ENCODE results near the gene KIFC3. TPM values are rescaled to one million over a fixed set of nuclear protein-coding genes. Genes with fewer than 3 reads are reported as not detected.

KIFC3 gene
- total RNA-seq, 4 donors from 2014 or later, result 111 to 219 (median 153) TPM

DNA sequence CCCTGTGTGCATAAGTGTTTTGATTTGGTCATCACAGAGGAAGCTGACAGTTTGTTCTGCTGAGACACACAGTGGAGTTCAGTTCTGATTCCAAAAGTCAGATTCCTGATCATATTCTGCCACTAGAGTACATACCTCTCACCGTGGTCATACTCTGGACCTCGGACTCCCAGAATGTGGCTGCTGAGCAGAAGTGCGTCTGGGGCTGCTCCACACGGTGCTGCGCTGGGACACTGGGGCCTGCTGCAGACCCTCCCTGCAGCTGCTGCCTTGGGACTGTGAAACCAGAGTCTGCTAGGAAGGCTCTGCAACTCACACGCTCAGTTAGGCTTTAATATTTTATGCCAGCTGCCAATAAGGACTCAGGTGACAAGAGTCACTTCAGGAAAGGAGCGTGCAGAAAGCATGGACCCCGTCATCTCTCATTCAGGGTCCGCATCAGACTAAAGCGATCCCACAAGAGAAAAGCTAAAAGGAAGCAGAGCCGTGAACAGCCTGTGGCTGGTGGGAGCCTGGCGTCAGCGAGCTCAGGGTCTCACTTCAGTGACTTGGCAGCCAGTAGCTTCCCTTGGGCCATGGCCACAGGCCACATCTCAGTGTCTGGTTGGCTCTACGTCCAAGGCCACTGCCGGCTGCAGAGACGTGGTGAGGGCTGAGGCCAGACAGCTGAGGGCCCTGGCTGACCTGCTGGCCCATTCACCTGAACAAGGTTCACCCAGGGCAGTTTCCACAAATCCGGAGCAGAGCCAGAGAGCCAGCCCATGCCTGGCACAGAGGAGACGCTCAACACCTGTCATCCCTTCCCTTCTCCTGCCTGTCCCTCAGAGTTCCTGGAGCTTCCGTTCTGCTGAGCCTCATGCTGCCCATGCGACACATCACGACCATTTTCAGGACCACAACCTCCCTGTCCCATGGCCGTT is 24.7 kb upstream of the KIFC3 start:
- no peak for DNase-seq (ENCODE audit: low spot score in 2 of 2)
- H3K9me3 ChIP-seq, result no peaks in the 10 kb centered on the region
- H3K27me3 ChIP-seq, result no peaks in the 10 kb centered on the region
- no peaks in the 10 kb centered on the region for H3K36me3 ChIP-seq
- H3K27ac ChIP-seq, result no peak overlapping the region
- H3K4me1 ChIP-seq, result no peaks in the 10 kb centered on the region
- TF ChIP-seq, protein P1, sequence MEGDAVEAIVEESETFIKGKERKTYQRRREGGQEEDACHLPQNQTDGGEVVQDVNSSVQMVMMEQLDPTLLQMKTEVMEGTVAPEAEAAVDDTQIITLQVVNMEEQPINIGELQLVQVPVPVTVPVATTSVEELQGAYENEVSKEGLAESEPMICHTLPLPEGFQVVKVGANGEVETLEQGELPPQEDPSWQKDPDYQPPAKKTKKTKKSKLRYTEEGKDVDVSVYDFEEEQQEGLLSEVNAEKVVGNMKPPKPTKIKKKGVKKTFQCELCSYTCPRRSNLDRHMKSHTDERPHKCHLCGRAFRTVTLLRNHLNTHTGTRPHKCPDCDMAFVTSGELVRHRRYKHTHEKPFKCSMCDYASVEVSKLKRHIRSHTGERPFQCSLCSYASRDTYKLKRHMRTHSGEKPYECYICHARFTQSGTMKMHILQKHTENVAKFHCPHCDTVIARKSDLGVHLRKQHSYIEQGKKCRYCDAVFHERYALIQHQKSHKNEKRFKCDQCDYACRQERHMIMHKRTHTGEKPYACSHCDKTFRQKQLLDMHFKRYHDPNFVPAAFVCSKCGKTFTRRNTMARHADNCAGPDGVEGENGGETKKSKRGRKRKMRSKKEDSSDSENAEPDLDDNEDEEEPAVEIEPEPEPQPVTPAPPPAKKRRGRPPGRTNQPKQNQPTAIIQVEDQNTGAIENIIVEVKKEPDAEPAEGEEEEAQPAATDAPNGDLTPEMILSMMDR (IDR thresholded peaks at IDR 0.05), result no peak
- TF ChIP-seq EP300 (IDR thresholded peaks at IDR 0.05) (no peak), POLR2AphosphoS5 (IDR thresholded peaks at IDR 0.05) (no peak), POLR2A (IDR thresholded peaks at IDR 0.05) (no peak)
- no peak overlapping the region for H3K4me3 ChIP-seq
- 80% methylated on average over 22 of the region's 22 CpGs for WGBS

- no peaks in the 10 kb centered on the region for H3K9me3 ChIP-seq
- DNase-seq (ENCODE audit: low spot score in 2 of 2), result no peak
- no peaks in the 10 kb centered on the region for H3K36me3 ChIP-seq
- H3K4me3 ChIP-seq, result no peak overlapping the region
- no peak for TF ChIP-seq POLR2AphosphoS5 (IDR thresholded peaks at IDR 0.05)
- TF ChIP-seq, protein P1 (IDR thresholded peaks at IDR 0.05), result no peak
- no peak for TF ChIP-seq EP300 (IDR thresholded peaks at IDR 0.05)
- TF ChIP-seq POLR2A (IDR thresholded peaks at IDR 0.05), result no peak
- H3K27me3 ChIP-seq, result no peaks in the 10 kb centered on the region
- WGBS, result 69% methylated on average over 4 of the region's 4 CpGs
- H3K27ac ChIP-seq, result no peak overlapping the region
- no peaks in the 10 kb centered on the region for H3K4me1 ChIP-seq
Measured at GRCh38 chr16:57826052-57826451, 23.8 kb upstream of the KIFC3 start.

- no peak overlapping the region for H3K4me3 ChIP-seq
- no peaks in the 10 kb centered on the region for H3K9me3 ChIP-seq
- DNase-seq (ENCODE audit: low spot score in 2 of 2), result no peak
- WGBS, result 63% methylated on average over 6 of the region's 6 CpGs
- H3K27me3 ChIP-seq, result no peaks in the 10 kb centered on the region
- TF ChIP-seq, protein P1 (IDR thresholded peaks at IDR 0.05), result no peak
- no peak for TF ChIP-seq POLR2A (IDR thresholded peaks at IDR 0.05)
- no peak for TF ChIP-seq EP300 (IDR thresholded peaks at IDR 0.05)
- TF ChIP-seq POLR2AphosphoS5 (IDR thresholded peaks at IDR 0.05), result no peak
- H3K4me1 ChIP-seq, result no peaks in the 10 kb centered on the region
- no peaks in the 10 kb centered on the region for H3K36me3 ChIP-seq
- no peak overlapping the region for H3K27ac ChIP-seq
Measured at GRCh38 chr16:57825298-57826044, 23.2 kb upstream of the KIFC3 start.

GRCh38 chr16:57824888-57825287 is 22.6 kb upstream of the KIFC3 start:
- H3K27ac ChIP-seq, result no peak overlapping the region
- no peaks in the 10 kb centered on the region for H3K36me3 ChIP-seq
- DNase-seq (ENCODE audit: low spot score in 2 of 2), result no peak
- H3K4me1 ChIP-seq, result no peaks in the 10 kb centered on the region
- H3K27me3 ChIP-seq, result no peaks in the 10 kb centered on the region
- TF ChIP-seq POLR2A (IDR thresholded peaks at IDR 0.05) (no peak), POLR2AphosphoS5 (IDR thresholded peaks at IDR 0.05) (no peak), EP300 (IDR thresholded peaks at IDR 0.05) (no peak)
- TF ChIP-seq, protein P1 (IDR thresholded peaks at IDR 0.05), result no peak
- 88% methylated on average over 2 of the region's 2 CpGs for WGBS
- H3K9me3 ChIP-seq, result no peaks in the 10 kb centered on the region
- no peak overlapping the region for H3K4me3 ChIP-seq

DNA sequence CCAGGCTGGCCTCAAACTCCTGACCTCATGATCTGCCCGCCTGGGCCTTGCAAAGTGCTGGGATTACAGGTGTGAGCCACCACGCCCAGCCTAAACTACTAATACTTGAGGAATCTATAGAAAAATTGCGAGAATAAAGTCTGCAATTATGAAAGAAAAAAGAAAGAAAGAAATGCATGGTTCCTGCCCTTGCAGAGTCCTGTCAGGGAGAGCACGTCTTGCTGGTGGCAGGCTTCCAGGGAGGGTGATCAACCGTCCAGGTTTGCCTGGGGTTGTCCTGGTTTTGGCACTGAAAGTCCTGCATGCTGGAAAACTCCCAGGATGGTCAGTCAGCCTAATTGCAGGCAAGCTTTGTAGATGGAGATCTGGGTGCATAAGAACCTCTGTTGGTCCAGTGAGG is 21.5 kb upstream of the KIFC3 start:
- no peak for DNase-seq (ENCODE audit: low spot score in 2 of 2)
- 56% methylated on average over 5 of the region's 5 CpGs for WGBS
- no peaks in the 10 kb centered on the region for H3K9me3 ChIP-seq
- no peaks in the 10 kb centered on the region for H3K36me3 ChIP-seq
- H3K27me3 ChIP-seq, result no peaks in the 10 kb centered on the region
- H3K27ac ChIP-seq, result no peak overlapping the region
- TF ChIP-seq EP300 (IDR thresholded peaks at IDR 0.05), result no peak
- no peak for TF ChIP-seq POLR2A (IDR thresholded peaks at IDR 0.05)
- no peak for TF ChIP-seq POLR2AphosphoS5 (IDR thresholded peaks at IDR 0.05)
- TF ChIP-seq, protein P1 (IDR thresholded peaks at IDR 0.05), result no peak
- no peaks in the 10 kb centered on the region for H3K4me1 ChIP-seq
- H3K4me3 ChIP-seq, result no peak overlapping the region
